NOMO-1 treated with DMSO at 0.1 percent for 48 hours (cell line): ENCODE data around the gene DRD3.

Experiments
- DNase-seq: peaks from one replicate; lab custom pipeline; 2025; ENCODE audit not compliant: unreplicated experiment; lab: John Stamatoyannopoulos, UW

The DRD3 gene

GRCh38 chr3:114122027-114122709 lies 56.7 kb downstream of the DRD3 start:
- no peak for DNase-seq

- DNase-seq = no peak
These were observed 58.6 kb downstream of the DRD3 start for GRCh38 chr3:114120211-114120610.

GRCh38 chr3:114119776-114120175 lies 59.1 kb downstream of the DRD3 start:
- no peak for DNase-seq

DNA sequence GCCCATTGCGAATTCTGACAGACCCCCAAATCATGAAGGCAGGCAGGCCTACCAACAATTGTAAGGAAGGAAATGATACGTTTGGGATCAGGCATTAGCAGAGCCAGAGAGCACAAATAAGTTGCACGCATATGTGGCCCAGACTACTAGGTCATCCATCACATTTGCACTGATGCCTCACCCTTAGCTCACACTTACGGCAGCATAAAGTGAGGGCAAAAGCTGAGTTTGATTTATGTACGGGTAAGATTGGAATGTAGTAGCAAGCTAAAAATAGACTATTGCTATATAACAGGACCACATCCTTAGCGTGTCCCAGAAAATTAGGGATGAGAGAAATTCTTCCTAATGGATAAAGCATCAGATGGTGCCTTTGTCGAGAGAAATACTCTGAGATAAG lies 63.7 kb downstream of the DRD3 start:
- no peak for DNase-seq

DNA sequence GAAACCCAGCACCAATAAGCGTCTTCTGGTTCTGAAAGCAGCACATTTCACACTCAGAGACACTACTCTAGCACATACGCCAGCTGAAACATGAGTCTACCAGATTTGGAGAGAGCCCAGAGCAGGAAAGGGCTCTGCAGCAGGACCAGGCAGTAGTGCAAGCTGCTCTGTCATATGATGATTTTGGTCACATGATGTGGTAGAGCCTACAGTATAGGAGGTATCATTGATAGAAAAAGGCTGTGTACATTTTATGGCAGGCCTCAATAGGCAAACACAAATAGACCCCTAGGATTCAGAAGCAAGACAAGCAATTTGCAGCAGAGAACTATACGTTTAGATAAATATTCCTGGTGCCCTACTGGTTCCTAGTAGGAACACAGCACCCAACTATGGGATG lies 64.1 kb downstream of the DRD3 start:
- no peak for DNase-seq

GRCh38 chr3:114112696-114113095 lies 66.2 kb downstream of the DRD3 start:
- DNase-seq = no peak

DNA sequence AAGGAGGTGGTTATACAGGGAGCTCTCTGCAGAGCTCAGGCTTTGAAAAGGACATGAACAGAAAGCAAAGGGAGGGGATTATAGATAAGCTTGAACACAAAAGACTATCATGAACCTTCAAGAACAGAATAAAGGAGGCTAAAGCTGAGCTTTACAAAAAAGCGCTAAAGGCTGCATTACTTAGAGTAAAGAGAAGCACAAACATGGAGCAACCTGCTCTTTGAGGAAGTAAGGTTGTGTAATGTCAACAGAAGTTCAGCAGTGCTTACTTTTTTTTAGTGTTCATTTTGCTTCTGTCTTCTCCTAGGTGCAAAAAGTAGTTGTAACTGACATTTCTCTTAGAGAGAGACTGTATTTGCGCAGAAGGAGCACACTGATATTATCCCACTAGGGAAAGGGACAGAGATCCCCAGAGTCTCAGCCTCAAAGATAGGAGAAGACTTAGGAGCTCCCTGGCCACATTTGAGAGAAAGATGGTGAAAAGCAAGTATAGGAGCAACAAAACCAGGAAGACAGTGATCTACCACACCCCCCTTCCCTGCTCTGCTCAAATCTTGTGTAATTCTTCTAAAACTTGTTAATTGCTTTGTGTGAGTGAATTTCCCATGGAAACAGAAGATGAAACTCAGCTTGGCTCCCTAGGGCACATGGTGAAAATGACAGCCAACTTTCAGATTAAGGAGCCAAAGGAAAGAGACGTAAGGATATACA lies 67.6 kb downstream of the DRD3 start:
- DNase-seq = peak; percentile 93

DNA sequence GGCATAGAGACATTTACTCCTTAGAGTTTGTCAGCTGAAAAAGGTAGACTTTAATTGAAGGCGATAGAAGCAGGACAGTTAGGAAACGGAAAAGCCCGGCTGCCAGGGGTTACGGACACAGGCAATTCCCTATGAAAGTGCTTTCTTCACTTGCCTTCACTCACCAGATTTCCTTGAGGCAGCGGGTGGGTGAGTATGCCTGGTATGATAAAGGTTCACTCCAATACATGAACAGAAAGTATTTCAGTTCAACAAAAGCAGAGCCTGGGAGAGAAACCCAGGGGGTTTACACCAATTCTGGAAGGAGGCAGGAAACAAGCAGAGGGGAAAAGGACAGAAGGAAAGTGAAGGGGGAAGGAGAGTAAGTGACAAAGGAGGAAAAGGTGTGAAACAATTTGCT lies 68.4 kb downstream of the DRD3 start:
- no peak for DNase-seq

DNA sequence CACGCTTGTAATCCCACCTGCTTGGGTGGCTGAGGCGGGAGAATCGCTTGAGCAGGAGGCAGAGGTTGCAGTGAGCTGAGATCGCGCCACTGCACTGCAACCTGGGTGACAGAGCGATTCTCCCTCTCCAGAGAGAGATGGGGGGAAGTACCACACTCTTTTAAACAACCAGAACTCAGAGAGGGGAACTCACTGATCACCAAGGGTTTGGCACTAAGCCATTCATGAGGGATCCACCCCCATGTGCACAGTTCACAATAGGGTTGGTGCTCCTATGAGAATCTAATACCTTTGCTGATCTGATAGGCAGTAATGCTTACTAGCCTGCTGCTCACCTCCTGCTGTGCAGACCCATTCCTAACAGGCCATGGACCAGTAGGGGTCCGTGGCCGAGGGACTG lies 70.7 kb downstream of the DRD3 start:
- no peak for DNase-seq

GRCh38 chr3:114104414-114104813 lies 74.4 kb downstream of the DRD3 start:
- no peak for DNase-seq

DNA sequence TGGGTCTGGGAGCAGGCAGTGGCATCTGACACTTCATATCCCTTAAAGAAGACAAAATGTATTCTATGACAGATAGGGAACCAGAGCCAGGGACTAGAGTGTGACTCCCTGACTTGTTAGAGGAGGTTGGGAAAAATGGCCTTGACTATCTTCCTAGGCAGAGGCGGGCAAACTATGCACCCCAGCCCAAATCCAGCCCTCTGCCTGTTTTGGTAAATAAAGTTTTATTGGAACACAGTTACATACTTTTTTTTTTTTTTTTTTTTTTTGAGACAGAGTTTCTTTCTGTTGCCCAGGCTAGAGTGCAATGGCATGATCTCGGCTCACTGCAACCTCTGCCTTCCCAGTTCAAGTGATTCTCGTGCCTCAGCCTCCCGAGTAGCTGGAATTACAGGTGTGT lies 75.0 kb downstream of the DRD3 start:
- DNase-seq = no peak

- no peak for DNase-seq
These were observed 75.7 kb downstream of the DRD3 start for GRCh38 chr3:114103181-114103580.

- DNase-seq = no peak
These were observed 77.8 kb downstream of the DRD3 start for GRCh38 chr3:114101101-114101500.

GRCh38 chr3:114095796-114096195 lies 83.1 kb downstream of the DRD3 start:
- no peak for DNase-seq

DNA sequence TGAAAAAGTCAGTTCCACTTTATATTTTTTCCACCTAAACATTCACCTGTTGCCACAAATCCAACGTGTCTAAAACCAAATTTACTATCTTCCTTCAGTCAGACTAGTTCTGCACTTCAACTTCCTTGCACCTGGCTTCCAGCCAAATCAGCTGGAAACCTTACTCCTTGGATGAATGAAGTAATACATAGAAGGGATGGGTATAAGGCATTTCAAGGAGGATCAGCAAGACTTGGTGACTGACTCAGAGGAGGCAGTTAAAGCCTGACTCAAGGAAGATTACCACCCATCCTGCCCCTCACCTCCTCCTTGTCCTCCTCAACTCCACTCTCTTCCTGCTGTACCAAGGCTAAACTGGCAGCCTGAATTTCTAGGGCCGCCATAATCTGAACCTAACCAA lies 85.3 kb downstream of the DRD3 start:
- no peak for DNase-seq

DNA sequence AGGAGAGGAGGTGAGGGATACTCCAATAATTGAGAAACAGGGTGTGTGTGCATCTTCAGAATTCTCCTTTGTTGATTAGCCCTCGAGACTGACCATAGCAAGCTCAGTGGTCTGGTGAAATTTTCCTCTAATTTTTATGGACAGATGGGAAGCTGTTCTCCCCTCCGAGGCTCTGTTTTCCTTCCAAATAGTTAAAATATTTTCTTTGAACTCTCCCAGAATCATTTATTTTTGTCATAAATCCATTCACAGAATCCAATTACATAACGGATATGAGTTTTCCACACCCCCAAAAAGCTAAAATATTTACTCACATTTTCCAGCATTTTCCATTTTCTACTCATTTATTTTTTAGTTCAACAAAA lies 85.9 kb downstream of the DRD3 start:
- no peak for DNase-seq

DNA sequence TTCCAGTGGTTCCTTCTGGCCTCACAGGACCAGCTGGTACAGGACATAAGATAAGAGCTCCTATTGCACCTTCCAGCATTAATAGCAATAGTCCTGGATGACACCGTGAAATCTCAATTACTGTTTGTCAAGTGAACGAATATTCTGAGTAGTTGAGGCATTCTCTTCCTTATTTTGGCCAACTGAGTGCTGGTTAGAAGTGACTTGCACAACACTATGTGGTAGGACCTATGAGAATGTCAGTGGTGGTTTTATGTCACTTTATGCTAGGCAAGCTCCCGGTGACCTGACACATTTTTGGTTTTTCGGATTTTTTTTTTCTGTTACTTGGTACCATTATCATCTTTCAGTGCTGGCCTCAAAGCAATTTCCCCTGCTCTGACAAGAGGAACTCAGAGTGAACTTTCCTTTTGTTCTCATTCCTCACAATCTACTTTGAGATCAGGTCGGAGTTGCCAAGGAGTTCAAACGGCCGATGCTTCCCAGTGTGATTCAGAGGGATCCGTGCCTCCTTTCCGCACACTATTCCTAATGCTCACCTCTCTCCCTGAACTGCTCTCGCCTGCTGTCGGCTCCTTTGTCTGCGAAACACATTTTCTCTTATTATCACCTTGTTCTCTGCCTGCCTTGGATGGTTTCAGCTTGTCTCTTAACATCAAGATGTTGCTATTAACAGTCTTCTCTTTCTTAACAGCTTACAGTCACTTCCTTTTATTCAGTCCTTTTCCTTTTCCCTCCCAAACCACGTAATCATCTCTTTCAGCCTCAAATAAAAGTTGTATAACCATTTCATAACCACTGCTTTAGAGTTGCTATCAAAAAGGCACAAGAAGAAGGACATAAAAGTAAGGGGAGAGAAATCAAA lies 86.5 kb downstream of the DRD3 start:
- DNase-seq = peak; percentile 75

DNA sequence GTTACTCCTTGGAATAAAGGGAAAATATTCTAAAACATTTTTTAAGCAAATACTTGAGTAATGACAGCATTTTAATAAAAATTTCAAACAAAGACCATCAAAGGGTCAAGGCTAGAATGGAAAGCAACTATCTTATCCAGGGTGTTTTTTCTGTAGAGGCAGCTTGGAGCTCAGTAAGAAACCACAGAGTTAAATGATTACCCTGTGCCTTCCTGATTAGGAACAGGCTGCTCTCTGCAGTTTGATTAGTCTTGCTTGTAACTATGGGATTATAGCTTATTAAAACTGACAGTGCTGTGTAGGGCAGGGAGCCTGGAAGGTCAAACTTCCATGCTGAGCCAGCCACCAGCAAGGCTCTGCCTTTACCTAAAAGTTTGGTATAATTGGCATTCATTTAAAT lies 89.2 kb downstream of the DRD3 start:
- DNase-seq = no peak

DNA sequence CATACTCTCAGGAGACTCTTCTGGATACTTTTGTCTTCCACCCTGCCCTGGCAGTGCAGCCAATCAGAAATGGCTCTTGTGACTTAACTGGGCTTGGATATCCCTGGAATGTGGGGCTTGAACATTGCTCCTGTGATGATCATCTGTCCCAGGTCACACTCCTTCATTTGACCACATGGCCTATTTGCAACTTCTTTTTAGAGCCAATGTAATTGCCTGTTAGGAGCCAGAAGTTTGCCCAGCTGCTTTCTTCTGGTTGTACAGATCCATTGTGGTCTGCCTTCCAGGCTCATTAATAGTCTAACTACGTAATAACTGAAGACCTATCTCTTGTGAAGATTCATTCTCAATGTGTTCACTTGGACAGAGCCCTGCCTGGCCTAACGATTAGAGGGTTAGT lies 92.5 kb downstream of the DRD3 start:
- no peak for DNase-seq

DNA sequence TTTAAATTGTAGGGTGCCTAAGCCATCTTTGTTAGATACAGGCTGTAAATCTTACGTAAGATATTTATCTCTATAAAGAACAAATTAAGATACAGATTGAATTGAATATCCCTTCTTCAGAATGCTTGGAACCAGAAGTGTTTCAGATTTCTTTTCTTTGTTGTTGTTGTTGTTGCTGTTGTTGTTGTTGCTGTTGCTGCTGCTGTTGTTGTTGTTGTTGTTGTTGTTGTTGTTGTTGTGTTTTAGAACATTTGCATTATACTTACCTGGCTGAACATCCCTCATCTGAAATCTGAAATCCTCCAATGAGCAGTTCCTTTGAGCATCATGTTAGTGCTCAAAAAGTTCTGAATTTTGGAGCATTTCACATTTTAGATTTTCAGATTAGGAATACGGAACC lies 95.7 kb downstream of the DRD3 start:
- DNase-seq = no peak

DNA sequence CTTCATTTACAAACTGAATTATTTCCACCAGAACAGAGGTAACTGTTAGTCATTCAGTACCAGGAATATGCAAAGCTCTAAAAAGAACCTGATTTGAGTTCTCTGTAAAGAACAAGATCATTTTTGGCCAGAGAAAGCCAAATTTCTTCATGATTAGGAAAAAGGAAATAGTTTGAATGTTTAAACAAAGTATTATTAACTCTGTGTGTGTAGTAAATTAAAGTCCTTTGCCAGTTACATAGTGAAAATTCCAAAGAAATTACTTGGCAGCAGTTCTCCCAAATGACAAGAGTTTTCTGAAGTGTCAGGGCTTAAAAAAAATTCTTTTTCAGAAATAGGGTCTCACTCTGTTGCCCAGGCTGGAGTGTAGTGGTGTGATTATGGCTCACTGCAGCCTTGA lies 97.8 kb downstream of the DRD3 start:
- no peak for DNase-seq

DNA sequence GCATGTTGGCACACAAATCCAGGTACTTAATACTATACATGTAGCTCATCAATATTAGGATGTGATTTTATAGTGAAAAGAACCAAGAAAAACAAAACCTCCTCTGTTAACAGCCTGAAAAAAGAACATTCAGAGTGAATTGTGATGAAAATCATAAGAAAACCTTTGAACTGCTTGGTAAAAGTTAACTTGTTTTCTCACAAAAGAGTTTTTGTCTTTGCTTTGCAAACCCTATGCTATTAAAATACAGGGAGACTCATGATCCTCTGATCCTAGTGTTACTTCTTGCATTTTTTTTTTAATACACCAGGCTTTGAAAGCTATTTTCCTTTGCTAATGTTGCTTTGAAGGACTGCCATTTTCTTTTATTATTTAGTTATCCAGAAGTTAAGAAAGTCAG lies 98.7 kb downstream of the DRD3 start:
- DNase-seq = no peak
